Heart left ventricle (tissue), 13 donors: Measurements from ENCODE around the gene KCNMB2.

Experiments
- POLR2A ChIP-seq, 2 donors: fragments of 450-650 bp; IDR thresholded peaks; one replicate each; pipeline ENCODE4 v1.6.1; 2017; ENCODE audit warnings: antibody characterized with exemption in 2 of 2, mild to moderate bottlenecking in 2 of 2, moderate library complexity in 2 of 2
- TF ChIP-seq, protein P1 (sequence below), 12 donors: fragments of 200-600 bp; sonication (generic) in 4 of 12; IDR thresholded peaks; one replicate each; pipeline versions ENCODE4 v1.5.0 to v1.8.0; 2018 to 2022; ENCODE audit warnings: antibody characterized with exemption in 12 of 12, mild to moderate bottlenecking in 5 of 12
- donor health status: ischemic (EF 13 %, LVEDD 7.1; RV severe dilation, severe dysfunction).
- donor health status: DM: no; HTN: yes; CAD: no.
- donor health status: DM: no; HTN: no; CAD: no.
- donor health status: ischemic (EF 25% LVEDD 6.9; RV normal size, moderate dysfunction).
- donor health status: ischemic (EF 25% LVEDD 5.7; RV mildly dilated, moderate dysfunction).
- donor health status: ischemic (EF 35%, LVEDD 5.7; RV mildly dilated, moderate dysfunction).
- donor health status: nonischemic (EF 11% LVEDD 7.7; RV severe dilation, severe dysfunction).
- donor health status: DM: yes; HTN: yes; CAD: no.
- donor health status: PGD.
- donor health status: ischemic (EF 29% LVEDD 5.4; RV normal size, mild dysfunction).
- donor health status: nonischemic (EF 23%, LVEDD 6.1; RV moderate dilation, normal function).

DNA sequence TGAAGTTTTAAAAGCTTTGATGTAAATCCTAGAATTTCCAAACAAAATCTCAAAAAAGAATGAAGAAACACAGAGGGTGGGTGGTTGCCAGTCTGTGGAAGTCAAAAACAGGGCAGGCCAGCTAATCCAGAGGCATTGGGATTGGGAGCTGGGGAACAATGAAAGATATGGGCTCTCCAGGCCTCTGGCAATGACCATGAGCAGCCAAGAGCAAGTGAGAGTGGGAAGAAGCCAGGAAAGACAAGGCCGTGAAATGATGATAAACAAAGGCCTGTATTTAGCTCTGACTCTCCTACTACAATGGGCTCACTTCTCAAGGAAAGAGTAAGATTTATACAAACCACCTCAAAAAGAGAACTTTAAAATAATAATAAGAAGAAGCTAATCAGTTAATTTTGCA lies 286.9 kb downstream of the KCNMB2 start:
- TF ChIP-seq, protein P1, sequence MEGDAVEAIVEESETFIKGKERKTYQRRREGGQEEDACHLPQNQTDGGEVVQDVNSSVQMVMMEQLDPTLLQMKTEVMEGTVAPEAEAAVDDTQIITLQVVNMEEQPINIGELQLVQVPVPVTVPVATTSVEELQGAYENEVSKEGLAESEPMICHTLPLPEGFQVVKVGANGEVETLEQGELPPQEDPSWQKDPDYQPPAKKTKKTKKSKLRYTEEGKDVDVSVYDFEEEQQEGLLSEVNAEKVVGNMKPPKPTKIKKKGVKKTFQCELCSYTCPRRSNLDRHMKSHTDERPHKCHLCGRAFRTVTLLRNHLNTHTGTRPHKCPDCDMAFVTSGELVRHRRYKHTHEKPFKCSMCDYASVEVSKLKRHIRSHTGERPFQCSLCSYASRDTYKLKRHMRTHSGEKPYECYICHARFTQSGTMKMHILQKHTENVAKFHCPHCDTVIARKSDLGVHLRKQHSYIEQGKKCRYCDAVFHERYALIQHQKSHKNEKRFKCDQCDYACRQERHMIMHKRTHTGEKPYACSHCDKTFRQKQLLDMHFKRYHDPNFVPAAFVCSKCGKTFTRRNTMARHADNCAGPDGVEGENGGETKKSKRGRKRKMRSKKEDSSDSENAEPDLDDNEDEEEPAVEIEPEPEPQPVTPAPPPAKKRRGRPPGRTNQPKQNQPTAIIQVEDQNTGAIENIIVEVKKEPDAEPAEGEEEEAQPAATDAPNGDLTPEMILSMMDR (IDR thresholded peaks at IDR 0.05) = no peak
- TF ChIP-seq POLR2A (IDR thresholded peaks at IDR 0.05) = no peak
